GM18505 (cell line): ENCODE results near the gene P3H4.

ENCODE experiments used
- ATAC-seq: cut with Tn5 transposase; IDR thresholded peaks from one replicate; pipeline ENCODE4 v1.9.1; 2021; ENCODE audit not compliant: unreplicated experiment
- POLR2A ChIP-seq: IDR thresholded peaks from 4 replicates; pipeline ENCODE4 v1.6.1; 2011; ENCODE audit warnings: borderline replicate concordance; ENCODE audit not compliant: insufficient read depth, insufficient read length; ENCODE audit errors: extremely low read depth

P3H4 gene

DNA sequence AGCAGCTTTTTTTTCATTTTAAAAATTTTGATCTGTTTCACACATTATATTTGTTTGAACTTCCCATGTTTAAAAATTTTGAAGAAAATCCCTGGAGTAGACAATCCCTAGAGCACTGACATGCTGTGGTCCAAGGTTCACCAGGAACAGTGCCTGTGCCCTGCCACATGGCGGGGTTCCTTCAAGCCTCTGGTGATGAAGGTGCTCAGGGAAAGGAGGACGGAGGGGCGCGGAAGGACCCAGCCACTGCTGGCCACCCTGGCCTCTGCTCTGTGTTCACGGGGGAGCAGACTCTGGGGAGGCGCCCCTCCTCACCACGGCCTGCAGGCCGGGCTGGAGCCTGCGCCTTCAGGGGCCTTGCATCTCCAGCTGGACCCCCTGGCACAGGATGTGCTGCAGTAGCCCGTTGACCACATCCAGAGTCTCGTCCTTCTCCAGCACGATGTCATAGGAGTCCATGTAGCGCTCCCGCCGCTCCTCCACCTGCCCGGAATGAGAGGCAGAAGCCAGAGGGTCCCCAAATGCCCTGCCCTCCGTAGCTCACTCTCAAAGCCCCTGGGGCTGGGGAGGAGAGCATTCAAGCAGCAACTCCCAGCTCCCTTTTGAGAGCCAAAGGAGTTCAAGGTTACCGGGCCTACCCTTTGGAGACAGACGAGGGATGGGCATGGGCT, 13.6 kb upstream of the P3H4 start:
- no peak for ATAC-seq
- TF ChIP-seq POLR2A: no peak

GRCh38 chr17:41824086-41824485, 12.3 kb upstream of the P3H4 start:
- no peak for TF ChIP-seq POLR2A
- ATAC-seq: no peak

GRCh38 chr17:41823580-41823979, 11.8 kb upstream of the P3H4 start:
- TF ChIP-seq POLR2A: no peak
- ATAC-seq: no peak

GRCh38 chr17:41823141-41823524, 11.4 kb upstream of the P3H4 start:
- ATAC-seq: no peak
- TF ChIP-seq POLR2A: no peak

GRCh38 chr17:41822216-41823140, 10.7 kb upstream of the P3H4 start:
- no peak for TF ChIP-seq POLR2A
- no peak for ATAC-seq

DNA sequence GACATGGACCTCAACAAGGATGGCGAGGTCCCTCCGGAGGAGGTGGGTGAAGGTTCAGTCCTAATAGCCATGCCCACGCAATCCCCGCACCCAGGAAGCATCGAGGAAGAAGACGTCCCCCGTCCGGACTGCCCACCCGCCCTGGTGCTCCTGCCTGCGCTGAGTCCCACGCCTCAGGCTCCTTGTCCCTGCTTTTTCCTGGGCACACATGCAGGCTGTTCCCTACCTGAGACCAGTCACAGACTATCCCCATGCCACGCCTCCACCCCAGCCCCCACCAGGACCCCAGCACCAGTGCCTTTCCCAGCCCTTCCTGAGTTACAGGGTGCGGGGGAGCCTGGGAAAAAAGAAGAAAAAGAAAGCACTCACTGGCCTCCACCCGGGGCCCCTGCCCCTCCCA, 10.0 kb upstream of the P3H4 start:
- no peak for ATAC-seq
- no peak for TF ChIP-seq POLR2A

GRCh38 chr17:41818024-41818423, 6.3 kb upstream of the P3H4 start:
- no peak for TF ChIP-seq POLR2A
- ATAC-seq: no peak

DNA sequence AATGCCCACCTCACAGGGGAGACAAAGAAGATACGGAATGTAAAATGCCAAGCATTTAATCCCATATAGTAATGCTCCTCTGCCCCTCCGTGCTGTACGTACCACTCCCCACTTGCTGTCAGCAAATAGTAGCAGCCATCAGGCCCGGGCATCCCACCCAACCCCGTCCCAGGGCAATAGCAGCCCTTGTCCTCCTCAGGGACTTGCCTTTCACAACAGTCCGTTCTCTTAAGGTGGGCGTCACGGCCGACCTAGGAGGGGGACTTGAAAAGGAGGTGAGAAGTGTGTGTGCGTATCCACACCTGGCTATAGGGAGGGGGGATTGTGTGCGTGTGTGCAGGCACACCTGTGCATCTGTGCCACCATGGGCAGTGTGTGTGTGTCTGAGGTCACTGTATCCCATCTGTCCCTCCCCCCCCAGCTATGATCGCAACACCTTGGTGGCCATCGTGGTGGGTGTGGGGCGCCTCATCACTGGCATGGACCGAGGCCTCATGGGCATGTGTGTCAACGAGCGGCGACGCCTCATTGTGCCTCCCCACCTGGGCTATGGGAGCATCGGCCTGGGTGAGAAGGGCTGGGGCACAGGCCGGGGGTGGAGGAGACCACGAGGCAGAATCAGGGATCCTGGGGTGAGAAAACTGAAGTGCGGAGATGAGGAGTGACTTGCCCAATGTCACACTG, 5.0 kb upstream of the P3H4 start:
- ATAC-seq: no peak
- TF ChIP-seq POLR2A: no peak

- TF ChIP-seq POLR2A: no peak
Observed at GRCh38 chr17:41814195-41814594, 2.4 kb upstream of the P3H4 start.

DNA sequence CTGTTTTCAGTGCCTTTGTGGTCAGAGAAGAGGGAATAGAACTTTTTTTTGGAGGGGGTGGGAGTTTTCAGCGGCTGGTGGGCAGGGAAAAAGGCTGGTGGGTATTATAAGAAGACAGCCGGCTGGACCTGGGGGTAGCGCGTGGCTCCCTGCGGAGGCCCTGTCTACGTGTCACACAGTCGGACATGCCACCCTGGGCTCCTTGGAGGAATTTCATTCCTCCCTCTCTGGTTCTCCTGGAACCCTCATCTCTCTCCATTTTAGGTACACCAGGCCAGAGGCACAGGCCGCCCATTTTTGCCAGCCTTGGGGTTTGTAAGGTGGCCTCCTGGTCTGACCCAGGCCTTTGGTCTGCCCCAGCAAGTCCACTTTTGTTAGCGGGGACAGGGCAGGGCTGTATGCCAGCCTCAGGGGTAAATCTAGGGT, 2.0 kb upstream of the P3H4 start:
- no peak for ATAC-seq

More at GRCh38 chr17:41814195-41814594, 2.4 kb upstream of the P3H4 start:
- ATAC-seq: no peak

DNA sequence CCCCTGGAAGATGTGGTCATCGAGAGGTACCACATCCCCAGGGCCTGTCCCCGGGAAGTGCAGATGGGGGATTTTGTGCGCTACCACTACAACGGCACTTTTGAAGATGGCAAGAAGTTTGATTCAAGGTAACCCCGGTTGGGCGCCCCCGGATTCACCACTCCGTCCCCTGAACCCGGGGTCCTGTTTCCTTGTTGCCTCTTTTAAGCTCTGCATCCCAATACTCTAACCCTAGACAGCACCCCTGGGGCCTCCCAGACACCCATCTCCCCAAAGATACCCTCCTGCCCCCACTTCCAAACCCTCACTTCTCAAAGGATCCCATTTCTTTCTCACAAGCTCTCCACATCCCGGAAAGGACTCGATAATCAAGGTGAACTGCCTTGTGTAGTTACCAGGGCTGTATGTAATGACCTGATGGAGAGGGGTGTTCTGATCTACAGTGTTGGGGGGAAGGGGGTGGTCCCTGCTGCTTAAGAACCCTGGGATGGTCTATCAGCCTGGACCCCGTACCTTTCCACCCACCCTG, 1.5 kb upstream of the P3H4 start:
- ATAC-seq: no peak
- no peak for TF ChIP-seq POLR2A

More for the DNA sequence above, 2.0 kb upstream of the P3H4 start:
- no peak for TF ChIP-seq POLR2A

- TF ChIP-seq POLR2A: no peak
Observed at GRCh38 chr17:41812381-41813151, 817 bp upstream of the P3H4 start, which contains the start of gene FKBP10. FKBP10 (plus strand) TSS chr17:41813004; CDS start chr17:41813035, 31 bp downstream.

More at GRCh38 chr17:41812381-41813151, 817 bp upstream of the P3H4 start, which contains the start of gene FKBP10:
- no peak for ATAC-seq
